ENCODE data around the gene ASS1. TPM values are rescaled to one million over a fixed set of nuclear protein-coding genes. Genes with fewer than 3 reads are reported as not detected.

ASS1 gene
- total RNA-seq, 1 donor from 2014 or later: 117 TPM

DNA sequence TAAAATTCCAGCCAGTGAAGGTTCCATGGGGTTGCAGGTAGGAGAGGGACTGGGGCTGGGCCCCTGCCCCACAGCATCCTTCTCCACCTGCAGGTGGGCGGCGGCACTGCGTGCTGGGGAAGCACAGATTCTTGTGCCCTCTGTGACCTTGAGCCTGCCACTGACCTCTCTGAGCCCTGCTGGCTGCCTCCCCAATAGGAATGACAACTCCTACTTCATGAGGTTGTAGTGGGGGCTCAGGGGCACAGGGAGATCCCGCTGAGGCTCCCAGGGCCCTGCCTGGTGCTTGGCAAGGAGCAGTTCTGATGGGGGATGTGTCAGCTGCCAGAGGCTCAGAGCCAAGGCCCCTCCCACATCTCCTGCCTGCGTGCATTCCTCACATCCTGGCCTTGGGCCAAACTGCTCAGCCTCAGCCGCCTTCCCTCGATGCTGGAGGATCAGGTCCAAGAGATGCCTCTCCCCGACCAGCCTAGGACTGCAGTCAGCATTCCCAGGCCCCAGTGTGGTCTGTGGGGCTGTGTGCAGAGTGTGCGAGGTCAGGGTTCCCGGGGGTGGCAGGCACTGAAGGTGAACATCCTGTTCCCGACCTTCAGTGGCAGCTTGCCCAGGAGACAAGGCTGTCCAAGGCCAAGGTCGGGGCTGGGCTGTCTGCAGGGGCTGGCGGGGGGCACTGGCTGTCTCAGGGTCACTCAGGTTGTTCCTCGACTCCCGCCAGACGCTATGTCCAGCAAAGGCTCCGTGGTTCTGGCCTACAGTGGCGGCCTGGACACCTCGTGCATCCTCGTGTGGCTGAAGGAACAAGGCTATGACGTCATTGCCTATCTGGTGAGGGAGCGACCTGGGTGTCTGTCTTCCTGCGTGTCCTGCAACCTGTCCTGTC, 7.0 kb downstream of the ASS1 start:
- peaks cover 47% of the 10 kb centered on the region for H3K4me1 Mint-ChIP-seq (ENCODE audit: low read depth, unreplicated experiment)
- Histone ChIP-seq H3K9ac (ENCODE audit: low read length) (no peak overlapping the region), H3K79me2 (ENCODE audit: insufficient read depth, low read length) (no peaks in the 10 kb centered on the region), H3K36me3 (ENCODE audit: insufficient read depth, low read length) (no peaks in the 10 kb centered on the region), H3K9me3 (ENCODE audit: insufficient read depth, low read depth, low read length) (peaks cover 5% of the 10 kb centered on the region), H4K20me1 (ENCODE audit: insufficient read depth, low read length) (peaks cover 4% of the 10 kb centered on the region), H3K27ac (ENCODE audit: low read depth, low read length) (no peak overlapping the region), H3K4me2 (ENCODE audit: low read length) (peak overlapping the region; percentile 45), H2AFZ (ENCODE audit: low read depth, low read length) (no peak overlapping the region), H3K4me1 (ENCODE audit: insufficient read depth, low read length) (peaks cover 14% of the 10 kb centered on the region), H3K4me3 (ENCODE audit: insufficient read depth, low read depth, low read length) (no peak overlapping the region), H3K27me3 (ENCODE audit: insufficient read depth, low read length) (no peaks in the 10 kb centered on the region)
- DNase-seq (ENCODE audit: low read depth): peak; percentile 89
- H3K36me3 Mint-ChIP-seq (ENCODE audit: low read depth, unreplicated experiment): peaks cover 8% of the 10 kb centered on the region
- no peak for TF ChIP-seq EZH2 (IDR thresholded peaks at IDR 0.05; ENCODE audit: insufficient read depth, low read length)
- TF ChIP-seq CTCF (IDR thresholded peaks at IDR 0.05; ENCODE audit: insufficient read depth, low read depth, low read length): peak; percentile 37
- no peak overlapping the region for H3K4me3 Mint-ChIP-seq (ENCODE audit: unreplicated experiment)
- FAIRE-seq: no peak
- H3K27me3 Mint-ChIP-seq (ENCODE audit: low read depth, unreplicated experiment): peaks cover 7% of the 10 kb centered on the region
- H3K27ac Mint-ChIP-seq (ENCODE audit: unreplicated experiment): peak overlapping the region; percentile 26
- H3K9me3 Mint-ChIP-seq (ENCODE audit: unreplicated experiment): no peaks in the 10 kb centered on the region

DNA sequence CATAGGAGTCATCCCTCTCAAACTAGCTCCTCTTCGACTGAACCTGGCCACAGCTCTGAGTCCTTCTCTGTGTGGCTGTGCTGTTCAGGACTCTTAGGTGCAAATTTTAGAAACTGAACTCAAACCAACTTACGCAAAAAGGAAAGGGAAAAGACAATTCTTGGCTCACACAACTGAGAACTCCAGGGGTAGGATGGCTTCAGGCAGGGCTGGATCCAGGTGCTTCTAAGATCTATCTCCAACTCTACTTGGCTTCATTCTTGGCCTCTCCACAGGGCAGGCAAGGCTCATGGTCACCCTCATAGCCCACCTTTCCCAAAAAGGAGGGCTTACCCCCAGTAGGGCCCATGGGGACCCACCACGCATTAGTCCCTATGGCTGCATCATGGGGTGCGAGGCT, 8.1 kb downstream of the ASS1 start:
- Mint-ChIP-seq H3K27ac (ENCODE audit: unreplicated experiment) (no peak overlapping the region), H3K4me3 (ENCODE audit: unreplicated experiment) (no peak overlapping the region), H3K36me3 (ENCODE audit: low read depth, unreplicated experiment) (peaks cover 14% of the 10 kb centered on the region), H3K27me3 (ENCODE audit: low read depth, unreplicated experiment) (peaks cover 7% of the 10 kb centered on the region), H3K9me3 (ENCODE audit: unreplicated experiment) (no peaks in the 10 kb centered on the region), H3K4me1 (ENCODE audit: low read depth, unreplicated experiment) (peaks cover 38% of the 10 kb centered on the region)
- TF ChIP-seq EZH2 (IDR thresholded peaks at IDR 0.05; ENCODE audit: insufficient read depth, low read length): no peak
- no peak for TF ChIP-seq CTCF (IDR thresholded peaks at IDR 0.05; ENCODE audit: insufficient read depth, low read depth, low read length)
- H3K9ac ChIP-seq (ENCODE audit: low read length): no peak overlapping the region
- no peak overlapping the region for H3K27ac ChIP-seq (ENCODE audit: low read depth, low read length)
- no peak overlapping the region for H3K4me3 ChIP-seq (ENCODE audit: insufficient read depth, low read depth, low read length)
- peaks cover 10% of the 10 kb centered on the region for H3K4me1 ChIP-seq (ENCODE audit: insufficient read depth, low read length)
- H3K4me2 ChIP-seq (ENCODE audit: low read length): no peak overlapping the region
- H3K79me2 ChIP-seq (ENCODE audit: insufficient read depth, low read length): no peaks in the 10 kb centered on the region
- H4K20me1 ChIP-seq (ENCODE audit: insufficient read depth, low read length): peaks cover 4% of the 10 kb centered on the region
- H2AFZ ChIP-seq (ENCODE audit: low read depth, low read length): no peak overlapping the region
- DNase-seq (ENCODE audit: low read depth): no peak
- FAIRE-seq: no peak
- H3K27me3 ChIP-seq (ENCODE audit: insufficient read depth, low read length): no peaks in the 10 kb centered on the region
- peaks cover 5% of the 10 kb centered on the region for H3K9me3 ChIP-seq (ENCODE audit: insufficient read depth, low read depth, low read length)
- H3K36me3 ChIP-seq (ENCODE audit: insufficient read depth, low read length): no peaks in the 10 kb centered on the region

DNA sequence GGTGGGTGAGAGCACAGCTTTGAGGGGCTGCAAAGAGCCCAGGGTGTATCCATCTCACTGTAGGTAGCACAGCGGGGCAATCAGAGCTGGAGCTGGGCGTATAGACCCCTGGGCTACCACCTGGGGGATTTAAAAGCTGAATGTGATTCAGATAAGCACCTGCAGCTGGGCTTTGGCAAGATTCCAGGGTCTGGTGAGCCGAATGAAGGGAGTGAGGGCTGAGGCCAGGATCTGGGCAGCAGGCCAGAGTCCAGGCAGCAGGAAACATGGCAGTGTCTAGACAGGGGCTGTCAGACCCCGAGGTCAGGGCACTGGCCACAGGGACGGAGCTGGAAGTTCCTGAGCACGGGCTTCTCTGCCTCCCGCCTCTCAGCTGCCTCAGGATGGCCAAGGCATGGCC, 8.7 kb downstream of the ASS1 start:
- Histone ChIP-seq H3K79me2 (ENCODE audit: insufficient read depth, low read length) (no peaks in the 10 kb centered on the region), H3K4me1 (ENCODE audit: insufficient read depth, low read length) (peaks cover 10% of the 10 kb centered on the region), H3K27me3 (ENCODE audit: insufficient read depth, low read length) (no peaks in the 10 kb centered on the region), H3K9ac (ENCODE audit: low read length) (no peak overlapping the region), H4K20me1 (ENCODE audit: insufficient read depth, low read length) (peaks cover 4% of the 10 kb centered on the region), H3K4me3 (ENCODE audit: insufficient read depth, low read depth, low read length) (no peak overlapping the region), H3K4me2 (ENCODE audit: low read length) (no peak overlapping the region), H3K27ac (ENCODE audit: low read depth, low read length) (no peak overlapping the region), H3K36me3 (ENCODE audit: insufficient read depth, low read length) (no peaks in the 10 kb centered on the region), H3K9me3 (ENCODE audit: insufficient read depth, low read depth, low read length) (peaks cover 5% of the 10 kb centered on the region), H2AFZ (ENCODE audit: low read depth, low read length) (no peak overlapping the region)
- no peak overlapping the region for H3K27ac Mint-ChIP-seq (ENCODE audit: unreplicated experiment)
- H3K27me3 Mint-ChIP-seq (ENCODE audit: low read depth, unreplicated experiment): peaks cover 7% of the 10 kb centered on the region
- DNase-seq (ENCODE audit: low read depth) (peak; percentile 48), FAIRE-seq (no peak)
- peaks cover 33% of the 10 kb centered on the region for H3K4me1 Mint-ChIP-seq (ENCODE audit: low read depth, unreplicated experiment)
- H3K36me3 Mint-ChIP-seq (ENCODE audit: low read depth, unreplicated experiment): peaks cover 11% of the 10 kb centered on the region
- no peak for TF ChIP-seq EZH2 (IDR thresholded peaks at IDR 0.05; ENCODE audit: insufficient read depth, low read length)
- no peak for TF ChIP-seq CTCF (IDR thresholded peaks at IDR 0.05; ENCODE audit: insufficient read depth, low read depth, low read length)
- H3K9me3 Mint-ChIP-seq (ENCODE audit: unreplicated experiment): no peaks in the 10 kb centered on the region
- no peak overlapping the region for H3K4me3 Mint-ChIP-seq (ENCODE audit: unreplicated experiment)

Measured in astrocyte (in vitro differentiated cells and primary cell).